IMR-90 (cell line): ENCODE data around the gene TXK.

ENCODE experiments used
- BHLHE40 ChIP-seq: fragments of 150-350 bp; IDR thresholded peaks from 2 replicates; pipeline ENCODE4 v1.6.1; 2016; ENCODE audit warnings: mild to moderate bottlenecking, low read depth, low read length
- MAZ ChIP-seq: IDR thresholded peaks from 2 replicates; pipeline ENCODE4 v1.6.1; 2012; ENCODE audit warnings: low read depth, mild to moderate bottlenecking, low read length, improper control_type of control experiment, moderate library complexity, borderline replicate concordance
- TF ChIP-seq, protein P1 (sequence below): conservative IDR thresholded peaks from 2 replicates; pipeline ENCODE4 v1.5.1; 2012; ENCODE audit warnings: mild to moderate bottlenecking, low read depth, low read length, improper control_type of control experiment
- TF ChIP-seq, protein P2 (sequence below): fragments of 150-350 bp; IDR thresholded peaks from 2 replicates; pipeline ENCODE4 v1.6.1; 2016; ENCODE audit warnings: low read depth, mild to moderate bottlenecking, low read length, moderate library complexity, borderline replicate concordance

DNA sequence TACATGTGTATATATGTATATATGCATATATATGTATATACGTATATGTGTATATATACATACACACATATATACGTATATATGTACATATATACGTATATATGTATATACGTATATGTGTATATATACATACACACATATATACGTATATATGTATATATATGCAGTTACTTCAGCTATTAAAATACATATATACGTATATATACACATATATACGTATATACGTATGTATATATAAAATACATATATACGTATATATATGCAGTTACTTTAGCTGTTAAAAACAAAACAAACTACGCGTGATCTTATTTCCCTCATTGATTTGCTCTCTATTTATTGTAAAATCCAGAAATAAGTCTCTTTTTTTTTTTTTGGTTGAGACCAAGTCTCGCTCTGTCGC lies 13.9 kb downstream of the TXK start:
- TF ChIP-seq, protein P1, sequence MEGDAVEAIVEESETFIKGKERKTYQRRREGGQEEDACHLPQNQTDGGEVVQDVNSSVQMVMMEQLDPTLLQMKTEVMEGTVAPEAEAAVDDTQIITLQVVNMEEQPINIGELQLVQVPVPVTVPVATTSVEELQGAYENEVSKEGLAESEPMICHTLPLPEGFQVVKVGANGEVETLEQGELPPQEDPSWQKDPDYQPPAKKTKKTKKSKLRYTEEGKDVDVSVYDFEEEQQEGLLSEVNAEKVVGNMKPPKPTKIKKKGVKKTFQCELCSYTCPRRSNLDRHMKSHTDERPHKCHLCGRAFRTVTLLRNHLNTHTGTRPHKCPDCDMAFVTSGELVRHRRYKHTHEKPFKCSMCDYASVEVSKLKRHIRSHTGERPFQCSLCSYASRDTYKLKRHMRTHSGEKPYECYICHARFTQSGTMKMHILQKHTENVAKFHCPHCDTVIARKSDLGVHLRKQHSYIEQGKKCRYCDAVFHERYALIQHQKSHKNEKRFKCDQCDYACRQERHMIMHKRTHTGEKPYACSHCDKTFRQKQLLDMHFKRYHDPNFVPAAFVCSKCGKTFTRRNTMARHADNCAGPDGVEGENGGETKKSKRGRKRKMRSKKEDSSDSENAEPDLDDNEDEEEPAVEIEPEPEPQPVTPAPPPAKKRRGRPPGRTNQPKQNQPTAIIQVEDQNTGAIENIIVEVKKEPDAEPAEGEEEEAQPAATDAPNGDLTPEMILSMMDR, result no peak
- TF ChIP-seq MAZ (no peak), BHLHE40 (no peak)
- TF ChIP-seq, protein P2, sequence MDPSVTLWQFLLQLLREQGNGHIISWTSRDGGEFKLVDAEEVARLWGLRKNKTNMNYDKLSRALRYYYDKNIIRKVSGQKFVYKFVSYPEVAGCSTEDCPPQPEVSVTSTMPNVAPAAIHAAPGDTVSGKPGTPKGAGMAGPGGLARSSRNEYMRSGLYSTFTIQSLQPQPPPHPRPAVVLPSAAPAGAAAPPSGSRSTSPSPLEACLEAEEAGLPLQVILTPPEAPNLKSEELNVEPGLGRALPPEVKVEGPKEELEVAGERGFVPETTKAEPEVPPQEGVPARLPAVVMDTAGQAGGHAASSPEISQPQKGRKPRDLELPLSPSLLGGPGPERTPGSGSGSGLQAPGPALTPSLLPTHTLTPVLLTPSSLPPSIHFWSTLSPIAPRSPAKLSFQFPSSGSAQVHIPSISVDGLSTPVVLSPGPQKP, result no peak
